ENCODE data around the gene BEST1. TPM values are rescaled to one million over a fixed set of nuclear protein-coding genes. Genes with fewer than 3 reads are reported as not detected.

Gene BEST1
- total RNA-seq, 1 experiment from 2014 or later: 2.3 TPM

DNA sequence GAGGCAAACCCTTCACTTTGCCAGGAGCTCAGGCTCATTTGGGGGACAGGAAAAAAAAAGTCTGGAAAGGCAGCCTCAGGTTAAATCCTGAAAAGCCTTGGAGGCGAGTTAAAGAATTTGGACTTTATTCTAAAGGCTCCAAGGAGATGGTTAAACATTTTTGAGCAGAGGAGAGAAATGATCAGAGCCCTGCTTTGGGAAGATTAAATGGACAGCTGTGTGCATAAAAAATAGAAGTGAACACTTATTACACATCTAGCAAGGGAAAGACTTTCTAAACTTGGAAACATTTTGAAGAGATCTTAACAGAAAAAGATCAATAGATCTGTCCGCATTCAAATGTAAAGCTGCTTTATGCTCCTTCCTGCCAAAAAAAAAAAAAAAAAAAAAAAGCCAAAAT, 24.4 kb upstream of the BEST1 start:
- intact Hi-C loops (cut with micrococcal nuclease): no loop called here
- no peaks in the 10 kb centered on the region for H3K36me3 ChIP-seq (ENCODE audit: control insufficient read depth in 1 of 2, insufficient read depth in 2 of 2, low read length in 2 of 2)
- H3K4me2 ChIP-seq (ENCODE audit: low read length): no peak overlapping the region
- POLR2A ChIA-PET: no interaction called here
- no peak overlapping the region for H3K27ac ChIP-seq (ENCODE audit: low read depth, low read length)
- no peaks in the 10 kb centered on the region for H4K20me1 ChIP-seq (ENCODE audit: insufficient read depth)
- CTCF ChIA-PET: interaction anchor here (0.7 kb wide), 1 partner anchor 128 kb away, joined by 3 read pairs; no protein-coding TSS in a partner anchor
- RAD21 ChIA-PET (ENCODE audit: low non-redundant PET in 1 of 2, low total read pairs in 2 of 2, uncharacterized antibody in 2 of 2, unreplicated experiment in 2 of 2): no interaction called here
- DNase-seq (ENCODE audit: low read depth, low spot score) (no peak), ATAC-seq (no peak)
- H3K27me3 ChIP-seq (ENCODE audit: insufficient read depth, low read length): no peaks in the 10 kb centered on the region
- no peaks in the 10 kb centered on the region for H3K79me2 ChIP-seq (ENCODE audit: insufficient read depth, low read length)
- BruUV-seq (replicated peaks): no TSS peak
- H3K9ac ChIP-seq (ENCODE audit: low read length): no peak overlapping the region
- H3K4me3 ChIP-seq (replicated peaks in 1 of 2; ENCODE audit: low read depth in 1 of 2, low read length in 2 of 2): no peak overlapping the region
- no peaks in the 10 kb centered on the region for H3K4me1 ChIP-seq (ENCODE audit: control insufficient read depth in 1 of 2, insufficient read depth in 2 of 2, low read length in 2 of 2)
- no peaks in the 10 kb centered on the region for H3K9me2 ChIP-seq (ENCODE audit: insufficient read depth)
- H3K9me3 ChIP-seq (ENCODE audit: control insufficient read depth in 1 of 2, insufficient read depth in 1 of 2, low read depth in 1 of 2, low read length in 2 of 2): no peaks in the 10 kb centered on the region
- no peak overlapping the region for H2AFZ ChIP-seq (ENCODE audit: low read depth, low read length, poor library complexity, severe bottlenecking)
- TF ChIP-seq POLR2A (IDR thresholded peaks at IDR 0.05; ENCODE audit: borderline replicate concordance, extremely low read depth, insufficient read depth, insufficient read length): no peak
- TF ChIP-seq POLR2AphosphoS5 (IDR thresholded peaks at IDR 0.05; ENCODE audit: low read depth, low read length): no peak
- no peak for TF ChIP-seq SP1 (IDR thresholded peaks at IDR 0.05; ENCODE audit: low read depth)
- TF ChIP-seq, protein P1, sequence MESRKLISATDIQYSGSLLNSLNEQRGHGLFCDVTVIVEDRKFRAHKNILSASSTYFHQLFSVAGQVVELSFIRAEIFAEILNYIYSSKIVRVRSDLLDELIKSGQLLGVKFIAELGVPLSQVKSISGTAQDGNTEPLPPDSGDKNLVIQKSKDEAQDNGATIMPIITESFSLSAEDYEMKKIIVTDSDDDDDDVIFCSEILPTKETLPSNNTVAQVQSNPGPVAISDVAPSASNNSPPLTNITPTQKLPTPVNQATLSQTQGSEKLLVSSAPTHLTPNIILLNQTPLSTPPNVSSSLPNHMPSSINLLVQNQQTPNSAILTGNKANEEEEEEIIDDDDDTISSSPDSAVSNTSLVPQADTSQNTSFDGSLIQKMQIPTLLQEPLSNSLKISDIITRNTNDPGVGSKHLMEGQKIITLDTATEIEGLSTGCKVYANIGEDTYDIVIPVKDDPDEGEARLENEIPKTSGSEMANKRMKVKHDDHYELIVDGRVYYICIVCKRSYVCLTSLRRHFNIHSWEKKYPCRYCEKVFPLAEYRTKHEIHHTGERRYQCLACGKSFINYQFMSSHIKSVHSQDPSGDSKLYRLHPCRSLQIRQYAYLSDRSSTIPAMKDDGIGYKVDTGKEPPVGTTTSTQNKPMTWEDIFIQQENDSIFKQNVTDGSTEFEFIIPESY (IDR thresholded peaks at IDR 0.05; ENCODE audit: extremely low read depth, insufficient replicate concordance, low read length): no peak
- no peak for TF ChIP-seq CBX3 (IDR thresholded peaks at IDR 0.05; ENCODE audit: low read depth)
- TF ChIP-seq YY1 (IDR thresholded peaks at IDR 0.05; ENCODE audit: extremely low read depth, insufficient replicate concordance, low read depth, low read length): no peak
- TF ChIP-seq, protein P2, sequence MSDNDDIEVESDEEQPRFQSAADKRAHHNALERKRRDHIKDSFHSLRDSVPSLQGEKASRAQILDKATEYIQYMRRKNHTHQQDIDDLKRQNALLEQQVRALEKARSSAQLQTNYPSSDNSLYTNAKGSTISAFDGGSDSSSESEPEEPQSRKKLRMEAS (IDR thresholded peaks at IDR 0.05): no peak
- TF ChIP-seq EZH2 (IDR thresholded peaks at IDR 0.05): no peak
- TF ChIP-seq ZFX (IDR thresholded peaks at IDR 0.05): no peak
- TF ChIP-seq FOSL1 (IDR thresholded peaks at IDR 0.05; ENCODE audit: low read depth): no peak
- TF ChIP-seq, protein P3, sequence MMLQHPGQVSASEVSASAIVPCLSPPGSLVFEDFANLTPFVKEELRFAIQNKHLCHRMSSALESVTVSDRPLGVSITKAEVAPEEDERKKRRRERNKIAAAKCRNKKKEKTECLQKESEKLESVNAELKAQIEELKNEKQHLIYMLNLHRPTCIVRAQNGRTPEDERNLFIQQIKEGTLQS (IDR thresholded peaks at IDR 0.05): no peak
- TF ChIP-seq SRF (IDR thresholded peaks at IDR 0.05; ENCODE audit: low read depth): no peak
- TF ChIP-seq ZNF274 (IDR thresholded peaks at IDR 0.05; ENCODE audit: low read depth, low read length): no peak
- TF ChIP-seq EZH2phosphoT487 (IDR thresholded peaks at IDR 0.05; ENCODE audit: borderline replicate concordance): no peak
- TF ChIP-seq, protein P4, sequence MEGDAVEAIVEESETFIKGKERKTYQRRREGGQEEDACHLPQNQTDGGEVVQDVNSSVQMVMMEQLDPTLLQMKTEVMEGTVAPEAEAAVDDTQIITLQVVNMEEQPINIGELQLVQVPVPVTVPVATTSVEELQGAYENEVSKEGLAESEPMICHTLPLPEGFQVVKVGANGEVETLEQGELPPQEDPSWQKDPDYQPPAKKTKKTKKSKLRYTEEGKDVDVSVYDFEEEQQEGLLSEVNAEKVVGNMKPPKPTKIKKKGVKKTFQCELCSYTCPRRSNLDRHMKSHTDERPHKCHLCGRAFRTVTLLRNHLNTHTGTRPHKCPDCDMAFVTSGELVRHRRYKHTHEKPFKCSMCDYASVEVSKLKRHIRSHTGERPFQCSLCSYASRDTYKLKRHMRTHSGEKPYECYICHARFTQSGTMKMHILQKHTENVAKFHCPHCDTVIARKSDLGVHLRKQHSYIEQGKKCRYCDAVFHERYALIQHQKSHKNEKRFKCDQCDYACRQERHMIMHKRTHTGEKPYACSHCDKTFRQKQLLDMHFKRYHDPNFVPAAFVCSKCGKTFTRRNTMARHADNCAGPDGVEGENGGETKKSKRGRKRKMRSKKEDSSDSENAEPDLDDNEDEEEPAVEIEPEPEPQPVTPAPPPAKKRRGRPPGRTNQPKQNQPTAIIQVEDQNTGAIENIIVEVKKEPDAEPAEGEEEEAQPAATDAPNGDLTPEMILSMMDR (IDR thresholded peaks at IDR 0.05 in 2 of 3, conservative IDR thresholded peaks at IDR 0.05 in 1 of 3; ENCODE audit: borderline replicate concordance in 1 of 3, insufficient read depth in 1 of 3, low read depth in 2 of 3, low read length in 2 of 3): no peak
- no peak for TF ChIP-seq EGR1 (IDR thresholded peaks at IDR 0.05; ENCODE audit: low read depth)
- TF ChIP-seq ELF1 (IDR thresholded peaks at IDR 0.05; ENCODE audit: borderline replicate concordance, low read depth): no peak

All from HCT116 (cell line).